ENCODE measurements around the gene GPR22.

GPR22 gene

DNA sequence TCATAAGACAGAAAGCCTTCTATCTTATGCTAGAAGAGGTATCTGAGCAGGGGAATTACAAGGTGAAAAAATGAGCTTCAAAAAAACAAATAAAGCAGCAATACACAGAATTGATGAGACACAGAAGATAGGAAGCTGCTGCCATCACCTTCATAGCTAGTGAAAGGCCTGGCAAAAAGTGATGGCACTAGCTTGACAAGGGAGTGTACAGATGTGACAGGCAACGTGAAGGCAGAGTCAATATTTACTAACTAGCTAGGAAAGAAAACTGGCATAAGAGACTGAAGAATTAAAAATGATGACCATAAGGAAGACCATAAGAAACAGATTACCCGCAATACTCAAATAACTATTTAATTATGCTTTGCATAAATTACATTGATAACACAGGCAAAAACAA, 9.4 kb downstream of the GPR22 start:
- no peak for DNase-seq

DNA sequence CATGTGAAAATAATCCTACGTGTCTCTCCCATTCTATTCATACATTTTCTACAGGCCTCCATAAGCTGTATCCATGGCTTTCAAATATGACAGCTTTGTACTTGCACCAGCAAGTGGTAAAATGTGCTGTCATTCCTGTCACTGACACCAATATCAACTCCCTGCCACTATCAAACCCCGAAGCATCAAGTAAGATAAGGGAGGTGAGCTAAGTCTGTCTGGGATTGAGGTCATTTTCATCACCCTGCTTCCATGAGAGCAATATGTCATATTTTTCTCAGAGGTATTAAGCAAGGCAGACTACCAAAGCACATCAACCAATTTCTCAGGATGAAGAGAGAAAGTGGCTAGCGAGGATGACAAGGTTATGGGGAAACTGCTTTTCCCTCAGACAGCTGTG, 11.1 kb downstream of the GPR22 start:
- no peak for DNase-seq

- no peak for DNase-seq
These were observed 12.7 kb downstream of the GPR22 start for GRCh38 chr7:107482571-107482970.

DNA sequence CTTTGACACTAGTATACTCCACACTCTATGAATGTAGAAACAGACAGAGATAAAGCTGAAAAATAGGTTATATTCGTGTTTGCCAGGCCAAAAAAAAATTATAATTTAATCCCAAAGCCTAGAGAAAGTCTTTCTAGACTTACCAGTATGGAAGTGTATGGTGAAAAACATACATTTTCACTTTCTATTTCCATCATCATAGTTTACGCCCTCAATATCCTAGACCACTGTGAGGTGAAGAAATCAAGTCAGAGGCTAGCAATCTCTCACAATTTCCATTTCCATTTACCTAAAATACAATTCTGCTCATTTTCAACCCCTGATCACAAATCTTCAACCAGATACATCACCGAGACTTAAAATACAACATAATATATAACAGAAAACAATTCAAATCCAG, 16.2 kb downstream of the GPR22 start:
- DNase-seq, result no peak

GRCh38 chr7:107492875-107493274, 23.0 kb downstream of the GPR22 start:
- DNase-seq, result no peak

DNA sequence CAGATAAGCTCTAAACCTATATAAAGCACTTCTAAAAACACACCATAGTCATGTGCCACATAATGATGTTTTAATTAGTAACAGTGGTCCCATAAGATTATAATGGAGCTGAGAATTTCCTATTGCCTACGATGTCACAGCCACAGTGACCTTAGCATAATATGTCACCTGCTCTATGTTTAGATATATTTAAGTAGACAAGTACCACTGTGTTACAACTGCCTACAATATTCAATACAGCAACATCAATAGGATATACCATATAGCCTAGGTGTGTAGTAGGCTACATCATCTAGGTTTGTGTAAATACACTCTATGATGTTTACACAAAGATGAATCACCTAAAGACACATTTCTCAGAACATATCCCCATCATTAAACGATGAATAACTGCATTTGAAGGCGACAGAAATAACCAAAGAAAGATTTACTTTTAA, 24.5 kb downstream of the GPR22 start:
- DNase-seq, result no peak

GRCh38 chr7:107494884-107495283, 25.0 kb downstream of the GPR22 start:
- DNase-seq, result no peak

DNA sequence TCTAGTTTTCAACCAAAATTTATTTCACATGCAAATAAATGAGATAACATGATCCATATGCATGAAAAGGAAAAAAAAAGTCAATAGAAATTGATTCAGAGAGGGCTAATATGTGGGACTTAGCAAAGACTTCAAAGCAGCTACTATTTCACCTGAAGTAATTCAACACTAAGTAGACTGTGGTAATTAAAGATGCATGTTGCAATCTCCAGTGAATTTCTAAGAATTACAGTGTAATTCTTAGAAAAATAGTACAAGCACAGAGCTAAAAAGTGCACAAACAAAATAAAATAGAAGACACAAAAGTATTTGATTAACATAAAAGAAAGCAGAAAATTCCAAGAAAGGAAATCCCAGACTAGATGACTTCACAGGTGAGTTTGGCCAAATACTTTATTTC, 25.7 kb downstream of the GPR22 start:
- no peak for DNase-seq

DNA sequence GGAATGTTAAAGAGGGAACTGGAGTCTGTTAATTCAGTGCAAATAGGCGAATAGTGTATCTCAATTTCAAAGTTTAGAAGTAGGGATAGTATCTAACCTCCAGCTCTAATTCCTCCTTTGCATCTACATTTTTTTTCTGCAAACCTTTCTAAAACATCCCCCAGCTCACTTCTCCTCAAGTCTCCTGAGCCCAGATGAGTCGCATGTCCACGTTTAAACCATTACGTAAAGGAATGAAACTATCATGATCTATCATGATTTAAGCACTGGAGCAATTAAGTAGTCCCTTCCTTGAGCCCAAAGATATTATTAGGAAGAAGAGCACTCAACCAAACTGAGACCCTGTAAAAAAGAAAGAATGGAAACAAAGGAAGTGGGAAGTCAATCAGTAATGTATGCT, 29.9 kb downstream of the GPR22 start:
- no peak for DNase-seq

DNA sequence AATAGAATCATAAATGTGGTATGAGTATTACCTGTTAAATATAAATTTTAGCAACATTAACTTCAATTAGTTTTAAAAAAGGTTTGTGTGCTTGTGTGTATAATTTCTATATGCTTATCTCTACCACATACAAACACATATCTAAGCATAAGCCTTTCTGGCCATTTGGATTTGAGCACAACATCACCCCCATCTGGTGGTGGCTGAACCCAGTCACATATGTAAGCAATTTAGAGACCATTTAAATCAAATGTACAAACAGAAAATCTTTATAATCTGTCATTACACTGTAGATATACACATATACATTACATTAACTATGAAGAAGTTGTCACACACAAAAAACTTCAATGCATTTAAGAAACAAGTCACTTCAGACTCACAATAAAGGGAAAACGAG, 31.7 kb downstream of the GPR22 start:
- DNase-seq, result no peak

GRCh38 chr7:107502154-107502553, 32.3 kb downstream of the GPR22 start:
- no peak for DNase-seq

- DNase-seq, result no peak
These were observed 32.9 kb downstream of the GPR22 start for GRCh38 chr7:107502797-107503196.

DNA sequence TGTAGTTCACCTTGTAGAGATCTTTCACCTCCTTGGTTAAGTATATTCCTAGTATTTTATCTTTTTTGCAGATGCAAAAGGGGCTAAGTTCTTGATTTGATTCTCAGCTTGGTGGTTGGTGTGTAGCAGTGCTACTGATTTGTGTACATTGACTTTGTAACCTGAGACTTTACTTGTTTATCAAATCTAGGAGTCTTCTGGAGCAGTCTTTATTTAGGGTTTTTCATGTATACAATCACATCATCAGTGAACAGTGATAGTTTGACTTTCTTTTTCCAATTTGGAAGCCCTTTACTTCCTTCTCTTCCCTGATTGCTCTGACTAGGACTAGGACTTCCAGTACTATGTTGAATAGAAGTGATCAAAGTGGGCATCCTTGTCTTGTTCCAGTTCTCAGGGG, 33.8 kb downstream of the GPR22 start:
- no peak for DNase-seq

GRCh38 chr7:107505362-107505761, 35.5 kb downstream of the GPR22 start:
- DNase-seq, result no peak

DNA sequence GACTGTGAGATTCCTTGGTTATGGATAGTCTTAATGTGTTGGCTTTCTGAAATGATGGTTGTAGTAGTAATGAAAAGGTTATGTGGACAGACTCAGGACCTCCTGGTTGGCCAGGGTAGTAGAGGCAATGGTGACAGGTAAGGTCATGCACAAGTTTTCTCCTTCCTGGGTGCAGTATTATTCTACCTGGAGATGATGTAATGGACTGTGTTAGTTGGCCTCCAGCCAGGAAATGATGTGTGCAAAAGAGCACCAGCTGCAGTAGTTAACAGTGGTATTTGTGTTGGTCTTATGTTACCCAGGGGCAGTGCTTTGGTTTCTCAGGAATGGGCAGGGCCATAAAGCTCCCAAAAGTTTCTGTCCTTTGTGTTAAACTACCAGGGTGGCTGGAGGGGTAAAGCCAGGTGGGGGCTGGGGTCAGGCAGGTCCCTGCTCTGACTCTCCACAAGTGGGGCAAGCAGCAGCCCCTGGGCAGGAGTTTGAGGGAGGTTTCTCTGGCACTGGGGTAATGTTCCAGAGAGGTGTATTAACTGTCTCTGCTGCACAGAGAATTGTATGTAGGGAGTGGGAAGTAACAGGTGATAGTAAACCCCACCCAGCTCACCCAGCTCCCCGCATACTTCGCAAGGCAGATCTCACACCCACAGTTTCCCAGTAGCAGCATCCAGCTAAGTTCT, 36.3 kb downstream of the GPR22 start:
- DNase-seq, result no peak

- DNase-seq, result no peak
These were observed 37.0 kb downstream of the GPR22 start for GRCh38 chr7:107506674-107507339.
